K562 (cell line): ENCODE results near the gene TRNAU1AP. TPM values are rescaled to one million over a fixed set of nuclear protein-coding genes. Genes with fewer than 3 reads are reported as not detected.
A peak's percentile ranks its signal among the peaks of the same experiment; 100 is the strongest.

Experiments used
- ELF4 ChIP-seq: fragments of 450-650 bp; formaldehyde crosslinking; IDR thresholded peaks from 2 replicates; pipeline ENCODE4 v1.4.0; 2022; ENCODE audit warnings: missing genetic modification characterization
- EP300 ChIP-seq: IDR thresholded peaks from 2 replicates; pipeline ENCODE4 v1.6.1; 2012; ENCODE audit warnings: low read length, improper control_type of control experiment
- HNRNPL ChIP-seq: fragments of 200-400 bp; formaldehyde crosslinking; IDR thresholded peaks from 2 replicates; pipeline ENCODE4 v1.6.1; 2017; ENCODE audit warnings: low read depth, mild to moderate bottlenecking, low read length
- KLF16 ChIP-seq: IDR thresholded peaks from 2 replicates; pipeline ENCODE4 v1.6.1; 2016; ENCODE audit warnings: antibody characterized with exemption
- LEF1 ChIP-seq: fragments of 450-650 bp; IDR thresholded peaks from 2 replicates; pipeline ENCODE4 v1.6.1; 2016; ENCODE audit warnings: mild to moderate bottlenecking
- MEIS2 ChIP-seq: fragments of 450-650 bp; IDR thresholded peaks from 2 replicates; pipeline ENCODE4 v1.6.1; 2014; ENCODE audit warnings: mild to moderate bottlenecking; ENCODE audit not compliant: partially characterized antibody
- POLR3G ChIP-seq: IDR thresholded peaks from 2 replicates; pipeline ENCODE4 v1.6.1; 2011; ENCODE audit not compliant: insufficient read length, insufficient replicate concordance; ENCODE audit errors: extremely low read depth
- SAFB ChIP-seq: fragments of 200-400 bp; formaldehyde crosslinking; IDR thresholded peaks from 2 replicates; pipeline ENCODE4 v1.6.1; 2017; ENCODE audit warnings: low read depth, low read length, borderline replicate concordance
- SIN3A ChIP-seq, 2 experiments: fragments of 150-350 bp in 1 of 2; IDR thresholded peaks; 2 replicates each; pipeline ENCODE4 v1.6.1; 2011 to 2016; ENCODE audit warnings: borderline replicate concordance in 2 of 2, low read depth in 2 of 2, low read length in 2 of 2, mild to moderate bottlenecking in 2 of 2, moderate library complexity in 2 of 2; ENCODE audit not compliant: control insufficient read depth in 1 of 2
- SMARCB1 ChIP-seq: IDR thresholded peaks from 2 replicates; pipeline ENCODE4 v1.6.1; 2011; ENCODE audit warnings: improper control_type of control experiment, low read depth; ENCODE audit not compliant: insufficient read length
- TRIM28 ChIP-seq: fragments of 450-650 bp; IDR thresholded peaks from 2 replicates; pipeline ENCODE4 v1.6.1; 2017
- ZNF12 ChIP-seq: sonication (generic); formaldehyde crosslinking; IDR thresholded peaks from 2 replicates; pipeline ENCODE4 v1.4.0; 2020; ENCODE audit warnings: mild to moderate bottlenecking, missing genetic modification reagents
- ZNF407 ChIP-seq: fragments of 450-650 bp; IDR thresholded peaks from 2 replicates; pipeline ENCODE4 v1.6.1; 2016; ENCODE audit warnings: low read depth
- ZNF695 ChIP-seq: fragments of 450-650 bp; formaldehyde crosslinking; IDR thresholded peaks from 2 replicates; pipeline ENCODE4 v1.4.0; 2020; ENCODE audit warnings: mild to moderate bottlenecking, moderate library complexity
- polyA plus RNA-seq, 8 experiments: library from polyadenylated mRNA; depleted of rRNA in 4 of 8; stranded (reverse) in 5 of 8; unstranded in 3 of 8; fragments of >200 nt; fragmentation: Nextera tagmentation in 2 of 8; fragmentation: Illumina TruSeq in 1 of 8; extraction: Ambion mirVana in 2 of 8; extraction: Trizol in 1 of 8; gene quantifications; 2 replicates each; pipeline versions ENCODE4 v1.2.1 to v1.2.3, GENCODE V29; 2011 to 2014; ENCODE audit warnings: inconsistent platforms in 1 of 8, missing spikeins in 1 of 8
- total RNA-seq, 7 experiments: library from RNA; depleted of rRNA in 6 of 7; stranded (reverse); fragments of >200 nt in 6 of 7; fragmentation: Illumina TruSeq in 2 of 7; extraction: Trizol in 2 of 7; gene quantifications; 2 replicates each; pipeline versions ENCODE4 v1.2.1 to v1.2.3, GENCODE V29; 2011 to 2021; ENCODE audit warnings: low replicate concordance in 1 of 7
- TF ChIP-seq, protein P1 (sequence below): fragments of 250-450 bp; sonication (Bioruptor Pico); IDR thresholded peaks from 2 replicates; pipeline ENCODE4 v1.5.0; 2021; ENCODE audit warnings: mild to moderate bottlenecking, borderline replicate concordance
- TF ChIP-seq, protein P2 (sequence below): fragments of 250-450 bp; sonication (Bioruptor Pico); IDR thresholded peaks from 2 replicates; pipeline ENCODE4 v1.8.0; 2022; ENCODE audit warnings: moderate library complexity, mild to moderate bottlenecking, inconsistent platforms

Gene TRNAU1AP
- total and polyA plus RNA-seq, 9 of the 15 experiments (the other 6 are each of a cell fraction or from before 2014, with no cell fraction given) = 34.9 to 110 (median 46.3) TPM

DNA sequence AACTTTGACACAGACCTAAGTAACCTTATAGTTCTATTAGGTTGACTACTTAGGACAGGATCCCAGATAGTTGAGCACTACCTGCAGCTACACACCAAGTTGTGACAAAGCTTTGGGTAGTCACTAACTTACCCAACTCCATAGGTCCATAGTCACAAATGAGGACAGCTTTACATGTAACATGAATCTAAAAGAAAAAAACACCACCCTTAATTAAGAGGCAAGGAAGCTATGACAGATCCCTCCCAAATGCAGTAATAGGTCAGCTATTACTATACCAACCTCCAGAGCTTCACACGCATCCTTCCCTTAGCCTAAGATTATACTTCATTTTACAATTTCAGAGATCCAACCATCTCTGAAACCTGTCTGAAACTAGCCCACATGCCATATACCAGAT, 26.5 kb downstream of the TRNAU1AP start (continued):
- no peak for TF ChIP-seq ZNF407
- TF ChIP-seq KLF16 = no peak
- no peak for TF ChIP-seq SAFB
- no peak for TF ChIP-seq ZNF12
- no peak for TF ChIP-seq EP300
- no peak for TF ChIP-seq SMARCB1
- peak; percentile 29; the same call in 1 of the 2 replicates for TF ChIP-seq ELF4 (CRISPR knock-in tag)
- no peak for TF ChIP-seq TRIM28
- peak in 1 of 2 experiments; percentile 46; a peak in 1 of 4 replicates for TF ChIP-seq SIN3A (IDR thresholded peaks at IDR 0.05; ENCODE audit: borderline replicate concordance in 2 of 2, control insufficient read depth in 1 of 2, low read depth in 2 of 2, low read length in 2 of 2)
- no peak for TF ChIP-seq ZNF695
- TF ChIP-seq POLR3G = no peak
- TF ChIP-seq HNRNPL = no peak
- no peak for TF ChIP-seq LEF1
- TF ChIP-seq, protein P1, sequence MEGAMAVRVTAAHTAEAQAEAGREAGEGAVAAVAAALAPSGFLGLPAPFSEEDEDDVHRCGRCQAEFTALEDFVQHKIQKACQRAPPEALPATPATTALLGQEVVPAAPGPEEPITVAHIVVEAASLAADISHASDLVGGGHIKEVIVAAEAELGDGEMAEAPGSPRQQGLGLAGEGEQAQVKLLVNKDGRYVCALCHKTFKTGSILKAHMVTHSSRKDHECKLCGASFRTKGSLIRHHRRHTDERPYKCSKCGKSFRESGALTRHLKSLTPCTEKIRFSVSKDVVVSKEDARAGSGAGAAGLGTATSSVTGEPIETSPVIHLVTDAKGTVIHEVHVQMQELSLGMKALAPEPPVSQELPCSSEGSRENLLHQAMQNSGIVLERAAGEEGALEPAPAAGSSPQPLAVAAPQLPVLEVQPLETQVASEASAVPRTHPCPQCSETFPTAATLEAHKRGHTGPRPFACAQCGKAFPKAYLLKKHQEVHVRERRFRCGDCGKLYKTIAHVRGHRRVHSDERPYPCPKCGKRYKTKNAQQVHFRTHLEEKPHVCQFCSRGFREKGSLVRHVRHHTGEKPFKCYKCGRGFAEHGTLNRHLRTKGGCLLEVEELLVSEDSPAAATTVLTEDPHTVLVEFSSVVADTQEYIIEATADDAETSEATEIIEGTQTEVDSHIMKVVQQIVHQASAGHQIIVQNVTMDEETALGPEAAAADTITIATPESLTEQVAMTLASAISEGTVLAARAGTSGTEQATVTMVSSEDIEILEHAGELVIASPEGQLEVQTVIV (CRISPR knock-in tag) = no peak
- no peak for TF ChIP-seq MEIS2
- TF ChIP-seq, protein P2, sequence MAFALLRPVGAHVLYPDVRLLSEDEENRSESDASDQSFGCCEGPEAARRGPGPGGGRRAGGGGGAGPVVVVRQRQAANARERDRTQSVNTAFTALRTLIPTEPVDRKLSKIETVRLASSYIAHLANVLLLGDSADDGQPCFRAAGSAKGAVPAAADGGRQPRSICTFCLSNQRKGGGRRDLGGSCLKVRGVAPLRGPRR (CRISPR knock-in tag) = no peak
